Heart right ventricle (tissue), 16 donors: ENCODE results near the gene ABHD17C. TPM values are rescaled to one million over a fixed set of nuclear protein-coding genes. Genes with fewer than 3 reads are reported as not detected.

ENCODE experiments used
- ATAC-seq, 8 donors: fragments of 200-7000 bp; cut with Tn5 transposase; one replicate each; pipeline ENCODE4 v1.9.1; 2020; ENCODE audit warnings: mild to moderate bottlenecking in 8 of 8, moderate library complexity in 8 of 8, moderate number of reproducible peaks in 1 of 8
- DNase-seq, 2 donors: peaks; one replicate each; pipeline ENCODE4 v3.0.0-alpha.2; 2020
- H3K27ac ChIP-seq, 10 donors: fragments of 200-600 bp; sonication (generic) in 2 of 10; one replicate each; pipeline versions ENCODE4 v1.5.0 to v1.8.0; 2020 to 2022; ENCODE audit warnings: mild to moderate bottlenecking in 3 of 10
- H3K27me3 ChIP-seq, 7 donors: fragments of 200-600 bp; one replicate each; pipeline ENCODE4 v1.8.0; 2021 to 2022; ENCODE audit warnings: mild to moderate bottlenecking in 2 of 7
- H3K36me3 ChIP-seq, 9 donors: fragments of 200-600 bp; sonication (generic) in 1 of 9; one replicate each; pipeline versions ENCODE4 v1.5.0 to v1.8.0; 2020 to 2022; ENCODE audit warnings: mild to moderate bottlenecking in 2 of 9
- H3K4me1 ChIP-seq, 9 donors: fragments of 200-600 bp; sonication (generic) in 1 of 9; one replicate each; pipeline versions ENCODE4 v1.5.0 to v1.8.0; 2020 to 2022; ENCODE audit warnings: mild to moderate bottlenecking in 4 of 9
- H3K4me3 ChIP-seq, 10 donors: fragments of 200-600 bp; sonication (generic) in 2 of 10; one replicate each; pipeline versions ENCODE4 v1.5.0 to v1.8.0; 2020 to 2022; ENCODE audit warnings: mild to moderate bottlenecking in 7 of 10, moderate library complexity in 2 of 10
- H3K9me3 ChIP-seq, 11 donors: fragments of 200-600 bp in 10 of 11; sonication (generic) in 2 of 11; one replicate each; pipeline versions ENCODE4 v1.5.0 to v1.8.0; 2013 to 2022; ENCODE audit warnings: mild to moderate bottlenecking in 2 of 11, control low read depth in 1 of 11, moderate library complexity in 1 of 11
- WGBS, 2 donors: extraction: QIAGEN DNeasy Blood & Tissue Kit; methylation state at CpG; one replicate each; pipeline ENCODE4 v1.1.7; 2013; ENCODE audit warnings: inconsistent platforms in 1 of 2; 5-methylcytosine and 5-hydroxymethylcytosine counted together
- intact Hi-C, 10 donors: fragments of 100-400 bp; cut with DNase I; formaldehyde crosslinking; loops; one replicate each; pipeline versions ENCODE4 v1.11.1 to v1.14.2; 2022
- polyA plus RNA-seq, 2 donors: library from polyadenylated mRNA; stranded (reverse); fragments of 200-250 nt; gene quantifications; one replicate each; pipeline ENCODE4 v1.2.3, GENCODE V29; 2013
- total RNA-seq, 10 donors: library from RNA; stranded (reverse); fragmentation: NEBNext Ultra II Directional in 3 of 10; extraction: Animal tissue kit (Norgen Biotek cat#: 25700) in 3 of 10; gene quantifications; one replicate each; pipeline versions ENCODE4 v1.2.1 to v1.2.4, GENCODE V29; 2021 to 2023
- TF ChIP-seq, protein P1 (sequence below), 9 donors: fragments of 200-600 bp; sonication (generic) in 2 of 9; IDR thresholded peaks; one replicate each; pipeline versions ENCODE4 v1.5.0 to v1.8.0; 2021 to 2022; ENCODE audit warnings: antibody characterized with exemption in 9 of 9, mild to moderate bottlenecking in 5 of 9, moderate library complexity in 1 of 9
- donor health status: Arrhythmogenic right ventricular cardiomyopathy.
- donor health status: ischemic (EF 13 %, LVEDD 7.1; RV severe dilation, severe dysfunction).
- donor health status: healthy with polysubstance abuse.
- donor health status: DM: no; HTN: yes; CAD: no.
- donor health status: DM: no; HTN: no; CAD: no.
- donor health status: ischemic (EF 25% LVEDD 6.9; RV normal size, moderate dysfunction).
- donor health status: ischemic (EF 25% LVEDD 5.7; RV mildly dilated, moderate dysfunction).
- donor health status: healthy.
- donor health status: DM: yes; HTN: yes; CAD: no.
- donor health status: Ischemic cardiomyopathy.
- donor health status: ischemic (EF 35%, LVEDD 5.7; RV mildly dilated, moderate dysfunction).
- donor health status: nonischemic (EF 11% LVEDD 7.7; RV severe dilation, severe dysfunction).
- donor health status: DM: yes; HTN: yes; CAD: no.
- donor health status: PGD.
- donor health status: ischemic (EF 29% LVEDD 5.4; RV normal size, mild dysfunction).
- donor health status: nonischemic (EF 23%, LVEDD 6.1; RV moderate dilation, normal function).

Gene ABHD17C
- total and polyA plus RNA-seq, 12 donors, result 2.3 to 8.5 (median 4.2) TPM

GRCh38 chr15:80769829-80770705, 75.0 kb downstream of the ABHD17C start:
- Histone ChIP-seq H3K27me3 (no peaks in the 10 kb centered on the region), H3K27ac (no peak overlapping the region), H3K9me3 (no peaks in the 10 kb centered on the region), H3K4me1 (no peaks in the 10 kb centered on the region), H3K36me3 (no peaks in the 10 kb centered on the region), H3K4me3 (no peak overlapping the region)
- intact Hi-C loops, result no loop called here
- WGBS, 2 donors, result 76 to 78% methylated on average over 7 of the region's 7 CpGs
- ATAC-seq (no peak), DNase-seq (no peak)
- TF ChIP-seq, protein P1, sequence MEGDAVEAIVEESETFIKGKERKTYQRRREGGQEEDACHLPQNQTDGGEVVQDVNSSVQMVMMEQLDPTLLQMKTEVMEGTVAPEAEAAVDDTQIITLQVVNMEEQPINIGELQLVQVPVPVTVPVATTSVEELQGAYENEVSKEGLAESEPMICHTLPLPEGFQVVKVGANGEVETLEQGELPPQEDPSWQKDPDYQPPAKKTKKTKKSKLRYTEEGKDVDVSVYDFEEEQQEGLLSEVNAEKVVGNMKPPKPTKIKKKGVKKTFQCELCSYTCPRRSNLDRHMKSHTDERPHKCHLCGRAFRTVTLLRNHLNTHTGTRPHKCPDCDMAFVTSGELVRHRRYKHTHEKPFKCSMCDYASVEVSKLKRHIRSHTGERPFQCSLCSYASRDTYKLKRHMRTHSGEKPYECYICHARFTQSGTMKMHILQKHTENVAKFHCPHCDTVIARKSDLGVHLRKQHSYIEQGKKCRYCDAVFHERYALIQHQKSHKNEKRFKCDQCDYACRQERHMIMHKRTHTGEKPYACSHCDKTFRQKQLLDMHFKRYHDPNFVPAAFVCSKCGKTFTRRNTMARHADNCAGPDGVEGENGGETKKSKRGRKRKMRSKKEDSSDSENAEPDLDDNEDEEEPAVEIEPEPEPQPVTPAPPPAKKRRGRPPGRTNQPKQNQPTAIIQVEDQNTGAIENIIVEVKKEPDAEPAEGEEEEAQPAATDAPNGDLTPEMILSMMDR (IDR thresholded peaks at IDR 0.05), result no peak

GRCh38 chr15:80773122-80773551, 78.0 kb downstream of the ABHD17C start:
- Histone ChIP-seq H3K4me1 (peaks cover 0 to 23% (median 16%) of the 10 kb centered on the region in 9 donors), H3K4me3 (no peak overlapping the region), H3K27me3 (peaks cover 0 to 11% (median 6%) of the 10 kb centered on the region in 7 donors), H3K36me3 (no peaks in the 10 kb centered on the region), H3K27ac (no peak overlapping the region), H3K9me3 (no peaks in the 10 kb centered on the region)
- TF ChIP-seq, protein P1 (IDR thresholded peaks at IDR 0.05), result no peak
- WGBS, 2 donors, result 80 to 83% methylated on average over 8 of the region's 8 CpGs
- intact Hi-C loops, result no loop called here
- ATAC-seq (no peak), DNase-seq (no peak)

- peaks cover 0 to 18% (median 13%) of the 10 kb centered on the region in 7 donors for H3K27me3 ChIP-seq
- ATAC-seq (no peak), DNase-seq (no peak)
- H3K36me3 ChIP-seq, result no peaks in the 10 kb centered on the region
- 77 to 80% methylated on average over 5 of the region's 5 CpGs for WGBS, 2 donors
- no peaks in the 10 kb centered on the region for H3K9me3 ChIP-seq
- intact Hi-C loops, result no loop called here
- TF ChIP-seq, protein P1 (IDR thresholded peaks at IDR 0.05), result no peak
- no peak overlapping the region for H3K4me3 ChIP-seq
- H3K27ac ChIP-seq, result no peak overlapping the region
- peaks cover 4 to 31% (median 20%) of the 10 kb centered on the region in 9 donors for H3K4me1 ChIP-seq
Observed at GRCh38 chr15:80773792-80774352, 78.8 kb downstream of the ABHD17C start.

DNA sequence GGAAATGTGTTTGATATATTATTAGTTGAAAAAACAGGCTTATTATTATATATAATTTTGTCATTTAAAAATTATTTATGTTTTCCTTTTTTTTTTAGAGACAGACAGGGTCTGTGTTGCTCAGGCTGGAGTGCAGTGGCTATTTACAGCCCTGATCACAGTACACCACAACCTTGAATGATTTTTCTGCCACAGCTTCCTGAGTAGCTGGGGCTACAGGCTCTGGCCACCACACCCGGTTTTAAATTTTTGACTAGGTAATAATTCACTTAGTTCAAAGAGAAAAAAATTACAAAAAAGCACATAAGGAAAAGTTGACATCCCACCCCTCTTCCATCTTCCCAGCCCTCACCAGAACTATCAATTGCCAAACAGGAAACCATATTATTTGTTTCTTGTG, 79.4 kb downstream of the ABHD17C start:
- Histone ChIP-seq H3K4me1 (peaks cover 10 to 37% (median 25%) of the 10 kb centered on the region in 9 donors), H3K4me3 (no peak overlapping the region), H3K27me3 (peaks cover 0 to 23% (median 19%) of the 10 kb centered on the region in 7 donors), H3K27ac (no peak overlapping the region), H3K36me3 (no peaks in the 10 kb centered on the region), H3K9me3 (no peaks in the 10 kb centered on the region)
- ATAC-seq (no peak), DNase-seq (no peak)
- WGBS, 2 donors, result 50 to 71% methylated on average over 1 of the region's 1 CpG
- TF ChIP-seq, protein P1 (IDR thresholded peaks at IDR 0.05), result no peak
- intact Hi-C loops, result no loop called here
